C4-2B (cell line): Measurements from ENCODE around the gene ARHGAP15.

Experiments
- H3K27ac ChIP-seq: fragments of 450-650 bp; 2 replicates; pipeline ENCODE4 v1.5.1; 2017
- ZFX ChIP-seq: fragments of 450-650 bp; IDR thresholded peaks from 2 replicates; pipeline ENCODE4 v1.6.1; 2017
- TF ChIP-seq, protein P1 (sequence below): fragments of 450-650 bp; conservative IDR thresholded peaks from 2 replicates; pipeline ENCODE4 v1.5.1; 2017; ENCODE audit warnings: mild to moderate bottlenecking

ARHGAP15 gene

DNA sequence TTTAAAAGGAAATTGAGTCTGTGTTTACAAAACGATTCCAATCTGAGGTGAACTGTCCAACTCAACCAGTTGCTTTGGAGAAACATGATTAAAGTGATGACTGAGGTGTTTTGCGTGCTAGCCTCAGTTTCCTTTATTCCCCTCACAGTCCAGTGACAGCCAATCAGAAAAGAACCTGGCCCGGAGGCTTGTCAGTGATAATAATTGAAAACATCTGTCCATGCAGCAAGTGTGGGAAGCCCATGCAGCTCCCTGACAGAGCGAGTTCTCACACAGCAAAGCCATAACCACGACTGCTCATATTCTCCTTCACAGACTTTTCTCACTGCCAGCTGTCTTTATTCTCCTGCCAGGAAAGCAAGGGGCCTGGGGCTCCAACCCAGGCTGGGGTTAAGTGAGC is 613.4 kb downstream of the ARHGAP15 start:
- H3K27ac ChIP-seq, result no peak overlapping the region
- no peak for TF ChIP-seq ZFX
- TF ChIP-seq, protein P1, sequence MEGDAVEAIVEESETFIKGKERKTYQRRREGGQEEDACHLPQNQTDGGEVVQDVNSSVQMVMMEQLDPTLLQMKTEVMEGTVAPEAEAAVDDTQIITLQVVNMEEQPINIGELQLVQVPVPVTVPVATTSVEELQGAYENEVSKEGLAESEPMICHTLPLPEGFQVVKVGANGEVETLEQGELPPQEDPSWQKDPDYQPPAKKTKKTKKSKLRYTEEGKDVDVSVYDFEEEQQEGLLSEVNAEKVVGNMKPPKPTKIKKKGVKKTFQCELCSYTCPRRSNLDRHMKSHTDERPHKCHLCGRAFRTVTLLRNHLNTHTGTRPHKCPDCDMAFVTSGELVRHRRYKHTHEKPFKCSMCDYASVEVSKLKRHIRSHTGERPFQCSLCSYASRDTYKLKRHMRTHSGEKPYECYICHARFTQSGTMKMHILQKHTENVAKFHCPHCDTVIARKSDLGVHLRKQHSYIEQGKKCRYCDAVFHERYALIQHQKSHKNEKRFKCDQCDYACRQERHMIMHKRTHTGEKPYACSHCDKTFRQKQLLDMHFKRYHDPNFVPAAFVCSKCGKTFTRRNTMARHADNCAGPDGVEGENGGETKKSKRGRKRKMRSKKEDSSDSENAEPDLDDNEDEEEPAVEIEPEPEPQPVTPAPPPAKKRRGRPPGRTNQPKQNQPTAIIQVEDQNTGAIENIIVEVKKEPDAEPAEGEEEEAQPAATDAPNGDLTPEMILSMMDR, result no peak

DNA sequence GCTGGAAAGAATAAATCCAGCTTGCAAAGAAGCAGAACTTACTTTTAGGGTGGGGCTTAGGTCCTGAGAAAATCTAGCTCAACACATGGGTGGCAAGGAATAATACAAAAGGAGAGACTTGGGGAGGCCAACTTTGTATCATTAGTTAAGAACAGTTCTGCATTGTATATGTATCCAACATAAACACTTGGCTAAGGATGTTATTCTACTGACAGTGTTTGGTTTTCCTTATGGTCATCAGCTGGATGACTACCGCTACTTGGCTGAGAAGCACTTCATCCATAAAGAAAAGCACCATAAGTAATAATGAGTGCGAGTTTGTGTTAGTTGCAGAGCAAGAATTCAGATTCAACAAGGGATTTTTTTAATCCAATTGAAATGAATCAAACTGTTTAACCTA is 614.9 kb downstream of the ARHGAP15 start:
- no peak overlapping the region for H3K27ac ChIP-seq
- TF ChIP-seq ZFX, result no peak
- TF ChIP-seq, protein P1, result no peak

DNA sequence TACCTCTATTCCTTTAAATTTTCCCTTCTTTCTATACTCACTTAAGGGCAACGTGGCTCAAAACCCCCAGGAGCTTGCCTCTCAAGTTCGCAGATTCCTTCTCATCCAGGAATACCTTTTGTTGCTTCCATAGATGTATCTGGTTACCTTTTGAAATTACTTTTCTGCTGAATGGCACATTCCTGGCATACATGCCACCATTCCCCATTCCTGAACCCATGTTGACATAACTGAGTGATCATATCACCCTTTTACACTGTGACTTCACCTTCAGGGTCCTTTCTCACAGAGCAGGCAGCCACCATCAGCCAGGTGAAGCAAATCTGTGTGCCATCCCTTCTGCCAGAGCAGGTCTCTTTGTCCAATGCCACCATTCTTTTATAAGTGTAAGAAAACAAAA is 615.8 kb downstream of the ARHGAP15 start:
- no peak overlapping the region for H3K27ac ChIP-seq
- TF ChIP-seq ZFX, result no peak
- TF ChIP-seq, protein P1, result no peak

DNA sequence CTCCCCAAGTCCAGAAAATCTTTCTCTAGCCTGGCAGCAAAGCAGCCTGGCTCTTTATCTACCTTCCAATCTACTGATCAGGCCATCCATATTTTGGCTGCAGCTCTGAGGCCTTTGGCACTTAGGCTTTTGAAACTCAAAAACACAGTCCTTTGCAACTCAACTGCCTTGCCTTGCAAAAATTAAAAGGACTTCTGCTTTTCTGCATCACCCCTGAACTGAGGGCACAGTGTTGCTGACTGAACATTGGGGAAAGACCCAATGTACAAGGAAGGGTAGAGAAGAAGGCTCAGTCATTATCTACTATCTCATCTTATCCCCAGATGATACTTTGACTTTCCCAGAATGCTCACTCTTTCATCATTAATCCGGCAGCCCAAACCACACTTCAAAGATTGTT is 625.5 kb downstream of the ARHGAP15 start:
- TF ChIP-seq, protein P1, result no peak
- TF ChIP-seq ZFX, result no peak
- H3K27ac ChIP-seq, result no peak overlapping the region

DNA sequence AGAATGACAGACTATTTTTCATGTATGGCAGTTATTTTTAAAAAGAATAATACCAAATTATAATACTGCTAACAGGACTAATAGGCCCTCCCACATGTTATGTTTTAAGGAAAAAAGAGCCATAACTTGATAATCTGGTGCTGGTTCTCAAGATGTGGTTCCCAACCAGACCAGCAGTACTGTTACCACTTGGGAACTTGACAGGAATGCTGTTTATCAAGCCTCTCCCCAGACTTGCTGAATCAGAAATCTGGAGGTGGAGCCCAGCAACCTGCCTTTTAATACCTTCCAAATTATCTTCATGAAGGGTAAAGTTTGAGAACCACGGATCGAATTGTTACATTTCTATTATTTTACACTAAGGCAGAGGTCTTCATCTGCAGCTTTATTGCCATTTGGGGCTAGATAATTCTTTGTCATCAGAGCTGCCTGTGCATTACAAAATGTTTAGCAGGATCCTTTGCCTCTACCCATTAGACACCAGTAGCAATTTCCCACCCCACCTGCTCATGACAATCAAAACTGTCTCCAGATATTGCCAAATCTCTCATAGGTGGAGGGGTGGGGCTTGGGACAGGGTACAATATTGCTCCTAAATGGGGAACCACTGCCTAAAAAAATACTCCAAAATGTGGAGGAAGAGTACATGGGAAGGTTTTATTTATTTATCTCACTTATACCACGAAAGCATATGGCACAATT is 629.6 kb downstream of the ARHGAP15 start:
- TF ChIP-seq, protein P1, result no peak
- TF ChIP-seq ZFX, result no peak
- no peak overlapping the region for H3K27ac ChIP-seq

DNA sequence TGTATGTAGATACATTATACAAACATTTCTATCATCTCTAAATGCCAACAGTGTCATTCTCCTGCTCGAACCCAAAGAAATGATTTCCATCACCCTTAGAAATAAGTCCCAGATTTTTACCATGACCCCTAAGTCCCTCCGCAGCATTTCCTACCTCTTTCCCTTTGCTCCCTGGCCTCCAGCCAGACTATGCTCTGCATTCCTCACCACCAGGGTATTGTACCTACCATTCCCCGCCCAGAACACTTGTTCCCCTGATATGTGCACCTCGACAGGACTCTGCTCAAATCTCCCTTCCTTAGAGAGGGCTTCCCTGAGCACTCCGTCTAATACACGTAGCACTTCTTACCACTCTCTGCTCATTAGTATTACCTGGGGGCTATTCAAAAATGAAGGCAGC is 630.2 kb downstream of the ARHGAP15 start:
- no peak for TF ChIP-seq ZFX
- TF ChIP-seq, protein P1, result no peak
- H3K27ac ChIP-seq, result no peak overlapping the region

DNA sequence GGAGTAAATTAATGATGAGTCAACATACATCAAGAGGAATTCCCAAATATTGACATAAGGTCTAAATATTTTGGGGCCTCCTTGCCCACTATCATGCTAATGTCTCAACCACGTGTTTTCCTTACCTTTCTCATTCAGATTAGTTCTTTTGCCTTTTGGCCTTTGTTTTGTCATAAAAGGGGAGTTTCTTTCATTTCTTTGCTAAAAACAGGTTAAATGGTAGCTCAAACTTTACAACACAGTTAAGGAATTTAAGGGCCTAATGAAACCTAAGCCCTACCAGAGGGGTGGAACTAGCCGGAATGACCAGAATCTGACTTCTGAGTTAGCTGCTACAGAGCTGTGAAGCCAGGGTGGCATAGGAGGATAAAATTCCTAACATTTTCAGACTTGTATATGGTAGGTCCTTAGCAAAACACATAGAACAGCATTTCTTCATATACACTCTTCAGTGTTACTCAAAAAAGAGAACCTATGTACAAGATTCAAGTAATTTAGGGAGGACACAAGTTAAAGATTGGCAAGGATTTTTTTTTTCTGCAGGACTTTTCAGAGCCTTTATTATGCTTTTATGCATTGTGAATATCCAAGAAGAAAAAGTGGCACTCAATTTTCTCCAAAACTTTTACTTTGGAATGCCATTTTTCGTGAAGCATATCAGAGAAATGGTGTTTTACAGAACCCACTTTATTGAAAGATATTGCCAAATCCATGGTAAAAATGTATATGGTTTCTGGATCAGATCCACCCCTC is 633.1 kb downstream of the ARHGAP15 start:
- TF ChIP-seq ZFX, result no peak
- TF ChIP-seq, protein P1, result no peak
- H3K27ac ChIP-seq, result no peak overlapping the region
